Esophagus squamous epithelium (tissue), 5 donors: ENCODE data around the gene SLC25A13. TPM values are rescaled to one million over a fixed set of nuclear protein-coding genes. Genes with fewer than 3 reads are reported as not detected.

ENCODE experiments used
- DNase-seq: peaks from one replicate; lab custom pipeline; 2025; lab: John Stamatoyannopoulos, UW
- H3K27ac ChIP-seq, 4 donors: fragments of 200-600 bp; sonication (generic); one replicate each; pipeline ENCODE4 v1.5.1; 2016 to 2019; ENCODE audit warnings: mild to moderate bottlenecking in 1 of 4
- H3K27me3 ChIP-seq, 4 donors: fragments of 200-600 bp; sonication (generic); 1 replicate in 3 of 4; 2 replicates in 1 of 4; pipeline versions ENCODE4 v1.5.1 to v1.6.0; 2017 to 2021; ENCODE audit warnings: antibody characterized with exemption in 1 of 4
- H3K36me3 ChIP-seq, 3 donors: fragments of 200-600 bp; sonication (generic); one replicate each; pipeline ENCODE4 v1.5.1; 2016 to 2019
- H3K4me1 ChIP-seq, 3 donors: fragments of 200-600 bp; sonication (generic); one replicate each; pipeline ENCODE4 v1.5.1; 2017 to 2019
- H3K4me3 ChIP-seq, 4 donors: fragments of 200-600 bp; sonication (generic); 1 replicate in 3 of 4; 2 replicates in 1 of 4; pipeline ENCODE4 v1.5.1; 2016 to 2019; ENCODE audit warnings: mild to moderate bottlenecking in 2 of 4, moderate library complexity in 1 of 4
- H3K9me3 ChIP-seq, 3 donors: fragments of 200-600 bp; sonication (generic); one replicate each; pipeline ENCODE4 v1.5.1; 2016 to 2019
- CTCF ChIP-seq, 6 experiments: fragments of 450-650 bp in 4 of 6; fragments of 200-600 bp in 2 of 6; sonication (generic) in 2 of 6; IDR thresholded peaks; one replicate each; pipeline ENCODE4 v1.5.1; 2016 to 2019; ENCODE audit warnings: antibody characterized with exemption in 6 of 6, mild to moderate bottlenecking in 4 of 6, moderate library complexity in 4 of 6
- POLR2A ChIP-seq, 4 donors: fragments of 450-650 bp; IDR thresholded peaks; one replicate each; pipeline ENCODE4 v1.6.1; 2017; ENCODE audit warnings: antibody characterized with exemption in 4 of 4, mild to moderate bottlenecking in 4 of 4, moderate library complexity in 3 of 4
- WGBS, 2 donors: methylation state at CpG; one replicate each; pipeline ENCODE4 v1.1.5; 2018; 5-methylcytosine and 5-hydroxymethylcytosine counted together
- intact Hi-C: fragments of 100-400 bp; cut with DNase I; formaldehyde crosslinking; loops from one replicate; pipeline ENCODE4 v1.15.0; 2022
- total RNA-seq, 4 donors: library from RNA; depleted of rRNA; stranded (reverse); fragments of >200 nt; gene quantifications; one replicate each; pipeline ENCODE4 v1.1.0, GENCODE V29; 2016
- donor health status: DM: yes; HTN: yes; CAD: no.

Gene SLC25A13
- total RNA-seq, 4 donors from 2014 or later: 12.7 to 37.3 (median 23.0) TPM

- Histone ChIP-seq H3K4me1 (peaks cover 0 to 8% (median 0%) of the 10 kb centered on the region in 3 donors), H3K36me3 (no peaks in the 10 kb centered on the region), H3K9me3 (no peaks in the 10 kb centered on the region), H3K27ac (no peak overlapping the region), H3K27me3 (no peaks in the 10 kb centered on the region), H3K4me3 (no peak overlapping the region)
- TF ChIP-seq CTCF (IDR thresholded peaks at IDR 0.05): no peak
- TF ChIP-seq POLR2A (IDR thresholded peaks at IDR 0.05): no peak
- 48 to 59% methylated on average over 3 of the region's 3 CpGs for WGBS, 2 donors
- no peak for DNase-seq
- intact Hi-C loops: no loop called here
Observed at GRCh38 chr7:96287132-96287531, 34.8 kb downstream of the SLC25A13 start.

- Histone ChIP-seq H3K4me1 (peaks cover 0 to 8% (median 0%) of the 10 kb centered on the region in 3 donors), H3K9me3 (no peaks in the 10 kb centered on the region), H3K36me3 (no peaks in the 10 kb centered on the region), H3K27me3 (no peaks in the 10 kb centered on the region), H3K4me3 (no peak overlapping the region), H3K27ac (no peak overlapping the region)
- no peak for DNase-seq
- intact Hi-C loops: no loop called here
- 43 to 67% methylated on average over 3 of the region's 3 CpGs for WGBS, 2 donors
- TF ChIP-seq POLR2A (IDR thresholded peaks at IDR 0.05) (no peak), CTCF (IDR thresholded peaks at IDR 0.05) (no peak)
Observed at GRCh38 chr7:96285579-96285978, 36.3 kb downstream of the SLC25A13 start.

GRCh38 chr7:96284835-96285234, 37.1 kb downstream of the SLC25A13 start:
- no peaks in the 10 kb centered on the region for H3K27me3 ChIP-seq
- no peak overlapping the region for H3K27ac ChIP-seq
- 34 to 57% methylated on average over 3 of the region's 3 CpGs for WGBS, 2 donors
- intact Hi-C loops: no loop called here
- no peaks in the 10 kb centered on the region for H3K9me3 ChIP-seq
- no peak for DNase-seq
- no peaks in the 10 kb centered on the region for H3K36me3 ChIP-seq
- peaks cover 0 to 8% (median 0%) of the 10 kb centered on the region in 3 donors for H3K4me1 ChIP-seq
- TF ChIP-seq POLR2A (IDR thresholded peaks at IDR 0.05) (no peak), CTCF (IDR thresholded peaks at IDR 0.05) (no peak)
- H3K4me3 ChIP-seq: no peak overlapping the region

GRCh38 chr7:96284240-96284639, 37.7 kb downstream of the SLC25A13 start:
- DNase-seq: no peak
- Histone ChIP-seq H3K9me3 (no peaks in the 10 kb centered on the region), H3K4me3 (no peak overlapping the region), H3K27me3 (no peaks in the 10 kb centered on the region), H3K4me1 (peaks cover 0 to 8% (median 0%) of the 10 kb centered on the region in 3 donors), H3K36me3 (no peaks in the 10 kb centered on the region), H3K27ac (no peak overlapping the region)
- intact Hi-C loops: no loop called here
- 92 to 100% methylated on average over 2 of the region's 2 CpGs for WGBS, 2 donors
- no peak for TF ChIP-seq POLR2A (IDR thresholded peaks at IDR 0.05)
- TF ChIP-seq CTCF (IDR thresholded peaks at IDR 0.05): no peak

- Histone ChIP-seq H3K4me3 (no peak overlapping the region), H3K4me1 (peaks cover 0 to 8% (median 0%) of the 10 kb centered on the region in 3 donors), H3K27me3 (no peaks in the 10 kb centered on the region), H3K36me3 (no peaks in the 10 kb centered on the region), H3K27ac (no peak overlapping the region), H3K9me3 (no peaks in the 10 kb centered on the region)
- intact Hi-C loops: no loop called here
- WGBS, 2 donors: 62 to 72% methylated on average over 1 of the region's 1 CpG
- TF ChIP-seq CTCF (IDR thresholded peaks at IDR 0.05) (no peak), POLR2A (IDR thresholded peaks at IDR 0.05) (no peak)
- DNase-seq: no peak
Observed at GRCh38 chr7:96282835-96283234, 39.1 kb downstream of the SLC25A13 start.
